ENCODE results near the gene ACTL6B.
"Not testable (repeated sequence)": the region's sequence is repeated elsewhere in the genome, so short reads cannot be mapped to it uniquely, and the experiment has no call there.

The ACTL6B gene

GRCh38 chr7:100671353-100672327 lies 15.4 kb upstream of the ACTL6B start:
- no peak for DNase-seq

DNA sequence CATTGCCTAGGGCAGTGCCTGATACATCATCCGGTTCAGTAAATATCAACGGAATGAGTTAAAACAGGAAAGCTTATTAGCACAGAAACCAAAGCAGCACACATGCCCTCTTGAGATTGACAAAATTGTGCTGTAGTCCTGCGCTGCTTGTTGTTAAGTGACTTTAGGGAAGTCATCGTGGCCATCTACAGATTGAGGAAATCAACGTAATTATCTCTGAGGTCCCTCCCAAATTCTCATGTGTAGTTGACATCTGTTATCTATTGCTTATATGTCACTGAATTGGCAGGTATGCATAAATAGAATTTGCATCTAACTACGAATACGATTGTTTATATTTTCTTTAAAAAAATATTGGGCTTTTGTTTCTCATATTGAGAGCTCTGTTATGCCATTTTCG lies 13.8 kb upstream of the ACTL6B start:
- no peak for DNase-seq

DNA sequence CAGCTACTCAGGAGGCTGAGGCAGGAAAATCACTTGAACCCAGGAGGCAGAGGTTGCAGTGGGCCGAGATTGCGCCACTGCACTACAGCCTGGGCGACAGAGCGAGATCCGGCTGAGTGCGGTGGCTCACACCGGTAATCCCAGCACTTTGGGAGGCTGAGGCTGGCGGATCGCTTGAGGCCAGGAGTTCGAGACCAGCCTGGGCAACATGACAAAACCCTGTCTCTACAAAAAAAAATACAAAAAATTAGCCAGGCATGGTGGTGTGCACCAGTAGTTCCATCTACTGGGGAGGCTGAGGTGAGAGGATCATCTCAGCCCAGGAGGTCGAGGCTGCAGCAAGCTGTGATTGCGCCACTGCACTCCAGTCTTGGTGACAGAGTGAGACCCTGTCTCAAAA lies 12.9 kb upstream of the ACTL6B start:
- DNase-seq, result not testable (repeated sequence)

DNA sequence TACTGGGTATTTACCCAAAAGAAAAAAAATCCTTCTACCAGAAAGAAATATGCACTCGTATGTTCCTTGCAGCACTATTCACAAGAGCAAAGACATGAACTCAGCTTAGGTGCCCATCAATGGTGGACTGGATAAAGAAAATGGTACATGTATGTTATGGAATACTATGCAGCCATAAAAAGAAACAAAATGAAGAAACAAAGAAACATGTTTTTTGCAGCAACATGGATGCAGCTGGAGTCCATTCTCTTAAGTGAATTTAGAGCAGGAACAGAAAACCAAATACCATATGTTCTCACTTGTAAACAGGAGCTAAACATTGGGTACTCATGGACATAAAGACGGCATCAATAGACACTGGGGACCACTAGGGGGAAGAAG lies 11.8 kb upstream of the ACTL6B start:
- no peak for DNase-seq

- DNase-seq, result no peak
These were observed 11.3 kb upstream of the ACTL6B start for GRCh38 chr7:100667331-100668068.

GRCh38 chr7:100665168-100665726 lies 9.0 kb upstream of the ACTL6B start:
- DNase-seq, result no peak

- DNase-seq, result not testable (repeated sequence)
These were observed 6.0 kb upstream of the ACTL6B start for GRCh38 chr7:100662194-100662776.

DNA sequence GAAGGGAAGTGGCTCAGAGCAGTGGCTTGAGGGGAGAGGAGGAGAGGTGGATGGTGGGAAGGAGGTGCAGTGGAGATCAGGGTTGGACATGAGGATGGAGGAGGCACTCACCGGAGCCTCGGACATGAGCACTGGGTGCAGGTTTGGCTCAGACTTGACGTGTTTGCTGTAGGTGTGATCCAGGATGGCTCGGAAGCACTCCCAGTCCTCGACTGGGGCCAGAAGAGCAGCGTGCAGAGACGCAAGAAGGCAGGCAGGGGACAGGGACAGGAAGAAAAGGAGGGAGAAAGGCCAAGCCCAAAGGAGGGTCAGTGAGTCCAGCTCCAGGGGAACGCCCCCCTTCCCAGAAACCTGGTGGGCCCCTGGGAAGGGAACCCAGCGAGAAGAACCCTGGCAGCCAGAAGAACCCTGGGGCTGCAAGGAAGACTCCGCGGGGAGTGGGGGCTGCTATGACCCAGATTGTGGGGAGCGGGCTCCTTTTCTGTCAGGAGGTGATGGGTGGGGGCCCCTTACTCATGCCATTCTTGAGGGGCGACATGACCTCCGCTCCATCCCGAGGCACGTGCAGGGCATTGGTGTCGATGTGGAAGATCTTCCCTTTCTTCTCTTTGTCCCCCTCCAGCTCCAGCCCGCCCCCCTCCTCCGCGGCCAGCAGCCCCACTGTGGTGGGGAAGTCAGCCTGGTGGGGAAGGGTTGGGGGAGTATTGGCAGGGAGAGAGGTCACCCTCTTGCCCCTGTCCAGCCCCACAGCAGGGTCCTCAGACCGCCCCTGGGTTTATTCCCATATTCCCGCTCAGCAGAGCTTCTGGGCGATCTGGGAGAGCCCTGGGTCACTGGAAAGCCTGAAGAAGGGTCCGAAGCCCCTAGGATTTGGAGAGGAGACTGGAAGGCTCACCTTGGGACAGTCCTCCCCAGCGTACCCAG lies 1.1 kb downstream of the ACTL6B start:
- DNase-seq, result no peak

- no peak for DNase-seq
These were observed 6.3 kb downstream of the ACTL6B start for GRCh38 chr7:100649826-100650565.

DNA sequence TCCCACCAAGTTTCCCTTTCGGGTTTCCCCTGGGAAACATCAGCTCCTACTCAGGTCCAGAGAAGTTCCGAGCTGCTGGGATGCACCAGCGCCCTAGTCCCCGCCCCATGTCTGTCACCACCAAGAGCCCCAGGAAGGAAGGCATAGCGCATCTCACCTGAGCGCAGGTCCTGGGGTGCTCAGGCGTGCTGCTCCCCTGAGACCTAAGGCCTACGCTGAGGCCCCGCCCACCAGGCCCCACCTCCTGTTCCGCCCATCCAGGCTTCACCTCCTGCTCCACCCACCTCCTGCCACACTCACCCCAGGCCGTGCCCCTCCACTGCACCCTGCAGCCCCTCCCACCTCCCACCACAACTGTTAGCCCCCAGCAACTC lies 13.7 kb downstream of the ACTL6B start:
- no peak for DNase-seq

DNA sequence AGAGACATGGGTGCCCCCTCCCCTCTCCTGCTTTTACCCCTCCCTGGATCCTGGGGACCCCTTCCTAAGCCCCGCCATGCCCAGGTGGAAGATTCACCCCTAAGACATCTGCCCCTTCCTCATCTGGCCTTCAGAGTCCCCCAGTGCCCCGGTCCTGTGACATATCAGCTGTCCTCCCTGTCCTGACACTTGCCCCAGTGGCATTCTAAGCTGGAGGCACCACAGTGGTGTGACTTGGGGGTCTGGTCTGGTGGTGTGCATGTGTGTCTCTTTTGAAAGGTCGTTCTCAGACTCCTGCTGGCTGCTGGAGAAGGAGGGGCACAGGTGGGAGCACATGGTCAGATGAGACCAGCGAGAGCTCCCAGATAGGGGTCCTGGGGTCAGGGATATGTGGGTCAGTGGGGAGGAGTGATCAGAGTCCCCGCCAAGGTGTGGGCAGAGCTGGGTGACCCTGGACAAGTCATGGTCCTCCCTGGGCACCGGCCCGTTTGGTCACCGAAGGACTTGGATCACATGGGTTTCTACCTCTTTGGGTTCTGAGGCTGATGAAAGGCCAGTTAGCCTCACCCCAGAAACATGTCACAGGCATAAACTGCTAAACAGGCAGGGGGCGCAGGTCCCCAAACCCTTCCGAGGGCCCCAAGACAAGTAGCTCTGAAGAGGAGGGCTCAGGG lies 14.3 kb downstream of the ACTL6B start:
- DNase-seq, result no peak

- no peak for DNase-seq
These were observed 14.8 kb downstream of the ACTL6B start, which contains the start of gene TFR2 for GRCh38 chr7:100641463-100641859. TFR2 (minus strand) TSS chr7:100641552; CDS start chr7:100641509, 43 bp downstream.

- no peak for DNase-seq
These were observed 15.5 kb downstream of the ACTL6B start for GRCh38 chr7:100640517-100641440.

GRCh38 chr7:100639995-100640516 lies 16.2 kb downstream of the ACTL6B start:
- DNase-seq, result no peak

GRCh38 chr7:100632951-100633717 lies 23.1 kb downstream of the ACTL6B start:
- peak; percentile 42 for DNase-seq

DNA sequence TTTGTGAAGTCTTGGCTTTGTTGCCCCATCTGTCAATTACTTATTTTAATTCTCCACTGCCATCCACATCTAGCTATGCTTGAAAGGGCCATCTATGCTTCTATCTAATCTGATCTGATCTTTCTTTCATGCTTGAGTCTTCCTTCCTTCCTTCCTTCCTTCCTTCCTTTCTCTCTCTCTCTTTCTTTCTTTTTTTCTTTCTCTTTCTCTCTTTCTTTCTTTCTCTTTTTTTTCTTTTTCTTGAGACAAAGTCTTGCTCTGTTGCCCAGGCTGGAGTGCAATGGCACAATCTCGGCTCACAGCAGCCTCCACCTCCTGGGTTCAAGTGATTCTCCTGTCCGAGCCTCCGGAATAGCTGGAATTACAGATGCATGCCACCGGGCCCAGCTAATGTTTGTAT lies 26.2 kb downstream of the ACTL6B start:
- DNase-seq, result no peak

- DNase-seq, result peak; percentile 19
These were observed 27.0 kb downstream of the ACTL6B start for GRCh38 chr7:100629117-100629716.

DNA sequence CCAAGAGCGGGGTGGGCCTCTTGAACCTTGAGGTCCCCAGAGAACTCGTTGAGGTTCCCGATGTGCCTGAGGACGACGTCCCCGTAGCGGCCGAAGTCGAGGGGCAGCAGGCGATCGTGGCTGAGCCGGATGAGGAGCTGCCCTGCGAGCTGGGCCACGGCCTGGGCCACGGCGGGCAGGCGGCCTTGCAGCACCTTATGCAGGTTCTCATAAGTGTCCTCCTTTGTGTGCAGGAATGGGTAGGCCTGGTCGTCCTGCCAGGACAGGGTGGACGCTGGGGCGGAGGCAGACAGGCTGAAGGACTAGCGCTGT lies 29.1 kb downstream of the ACTL6B start:
- DNase-seq, result no peak
